Measurements from ENCODE around the gene RNF150.

DNA sequence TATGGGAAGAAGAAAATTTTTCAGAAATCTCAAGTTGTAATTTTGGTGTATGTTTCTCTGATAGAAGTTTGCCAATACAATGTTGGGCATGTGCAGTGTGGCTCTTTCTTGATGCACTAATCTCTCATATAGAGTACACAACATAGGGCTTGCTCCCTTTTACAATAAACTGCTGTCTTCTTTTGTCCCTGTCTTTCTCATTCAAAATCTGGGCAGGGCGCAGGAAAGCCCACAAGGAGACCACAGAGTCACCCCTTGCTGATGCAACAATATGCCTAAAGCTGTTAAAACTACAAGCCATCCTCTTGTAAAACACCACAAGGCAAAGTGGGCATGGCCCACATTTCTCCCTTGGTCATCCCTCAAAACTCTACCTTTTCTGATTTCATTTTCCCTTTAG is 313.7 kb downstream of the RNF150 start:
- TF ChIP-seq TAF1 (IDR thresholded peaks at IDR 0.05; ENCODE audit: borderline replicate concordance, insufficient read depth, low read length) (no peak), REST (IDR thresholded peaks at IDR 0.05; ENCODE audit: insufficient read depth in 1 of 2, low read depth in 2 of 2, low read length in 2 of 2) (no peak), SIN3A (IDR thresholded peaks at IDR 0.05; ENCODE audit: borderline replicate concordance, insufficient read depth, low read length) (no peak)
